PC-3 (cell line): Measurements from ENCODE around the gene CSDE1.

Source experiments
- CTCF ChIP-seq: fragments of 300-600 bp; sonication (generic); conservative IDR thresholded peaks from 2 replicates; pipeline ENCODE4 v1.5.1; 2017; ENCODE audit warnings: antibody characterized with exemption, low read depth, mild to moderate bottlenecking, low read length
- EZH2 ChIP-seq: fragments of 300-600 bp; sonication (generic); IDR thresholded peaks from one replicate; pipeline ENCODE4 v1.6.1; 2017; ENCODE audit warnings: antibody characterized with exemption, mild to moderate bottlenecking, low read length; ENCODE audit not compliant: unreplicated experiment
- EZH2phosphoT487 ChIP-seq: fragments of 300-600 bp; sonication (generic); IDR thresholded peaks from 2 replicates; pipeline ENCODE4 v1.6.1; 2018; ENCODE audit warnings: mild to moderate bottlenecking, antibody characterized with exemption, low read length, borderline replicate concordance

GRCh38 chr1:114669562-114670082 lies 88.2 kb downstream of the CSDE1 start, which contains the start of gene DENND2C:
- TF ChIP-seq EZH2 (no peak), CTCF (no peak), EZH2phosphoT487 (no peak)
